ENCODE data around the gene BPI.
"Not testable (repeated sequence)": the region's sequence is repeated elsewhere in the genome, so short reads cannot be mapped to it uniquely, and the experiment has no call there.

The BPI gene

DNA sequence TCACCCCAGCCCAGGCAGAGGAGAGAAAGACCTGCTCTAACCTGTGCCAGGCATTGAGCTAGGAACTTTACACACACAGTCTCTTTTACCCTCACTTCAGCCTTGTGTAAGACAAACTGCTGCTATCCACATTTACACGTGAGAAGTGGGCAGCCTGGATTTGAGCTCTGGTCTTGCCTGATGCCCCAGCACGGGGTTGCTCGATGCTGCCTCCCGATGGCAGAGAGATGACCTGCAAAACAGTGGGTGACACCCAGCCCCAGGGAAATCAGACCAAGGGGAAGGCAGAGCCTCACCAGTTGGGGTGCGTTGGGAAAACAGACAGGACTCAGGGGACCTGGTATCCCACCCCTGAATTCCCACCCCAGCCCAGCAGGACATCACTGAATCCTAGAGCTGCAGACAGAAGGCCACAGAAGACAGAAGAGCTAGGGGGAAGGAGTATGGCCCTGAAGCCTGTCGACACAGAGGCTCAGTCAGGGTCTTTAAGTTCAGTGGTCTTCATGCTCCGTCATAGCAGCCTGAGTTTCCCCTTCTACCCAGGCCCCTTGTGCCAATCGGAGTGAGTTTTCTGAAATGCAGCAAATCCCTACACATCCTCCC lies 990 bp downstream of the BPI start:
- no peak for DNase-seq (ENCODE audit: low spot score)

DNA sequence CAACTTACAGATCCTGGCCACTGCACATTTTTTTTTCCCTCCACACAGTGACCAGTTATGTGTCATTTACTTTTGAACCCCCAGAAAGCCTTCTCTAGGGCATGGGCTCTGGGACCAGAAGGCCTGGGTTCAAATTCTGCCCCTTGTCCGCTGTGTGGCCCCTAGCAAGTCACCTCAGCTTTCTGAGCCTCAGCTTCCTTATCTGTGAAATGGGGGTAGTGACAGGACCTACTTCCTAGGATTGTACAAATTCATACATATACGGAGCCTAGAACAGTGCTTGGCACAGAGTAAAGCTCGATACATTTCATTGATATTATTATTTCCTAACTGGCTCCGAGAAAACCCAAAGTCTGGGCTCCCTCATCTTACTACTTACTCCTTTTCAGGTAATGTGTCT lies 1.6 kb downstream of the BPI start:
- no peak for DNase-seq (ENCODE audit: low spot score)

DNA sequence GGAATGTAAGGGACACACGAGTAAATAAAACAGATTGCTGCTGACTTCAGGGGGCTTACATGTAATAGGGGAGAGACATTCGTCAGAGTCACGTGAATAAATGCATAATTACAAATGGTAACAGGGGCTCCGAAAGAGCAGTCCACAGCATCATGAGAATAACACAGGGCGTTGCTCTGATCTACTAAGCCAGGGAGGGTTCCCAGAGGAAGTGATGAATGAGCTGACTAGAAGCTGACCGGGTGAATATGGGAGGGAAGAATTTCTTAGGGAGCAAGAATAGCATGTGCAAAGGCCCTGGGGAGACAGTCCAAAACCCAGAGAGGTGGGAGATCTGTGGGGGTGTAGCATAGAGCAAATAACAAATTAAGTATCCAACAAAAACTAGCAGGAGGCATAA lies 2.4 kb downstream of the BPI start:
- no peak for DNase-seq (ENCODE audit: low spot score)

DNA sequence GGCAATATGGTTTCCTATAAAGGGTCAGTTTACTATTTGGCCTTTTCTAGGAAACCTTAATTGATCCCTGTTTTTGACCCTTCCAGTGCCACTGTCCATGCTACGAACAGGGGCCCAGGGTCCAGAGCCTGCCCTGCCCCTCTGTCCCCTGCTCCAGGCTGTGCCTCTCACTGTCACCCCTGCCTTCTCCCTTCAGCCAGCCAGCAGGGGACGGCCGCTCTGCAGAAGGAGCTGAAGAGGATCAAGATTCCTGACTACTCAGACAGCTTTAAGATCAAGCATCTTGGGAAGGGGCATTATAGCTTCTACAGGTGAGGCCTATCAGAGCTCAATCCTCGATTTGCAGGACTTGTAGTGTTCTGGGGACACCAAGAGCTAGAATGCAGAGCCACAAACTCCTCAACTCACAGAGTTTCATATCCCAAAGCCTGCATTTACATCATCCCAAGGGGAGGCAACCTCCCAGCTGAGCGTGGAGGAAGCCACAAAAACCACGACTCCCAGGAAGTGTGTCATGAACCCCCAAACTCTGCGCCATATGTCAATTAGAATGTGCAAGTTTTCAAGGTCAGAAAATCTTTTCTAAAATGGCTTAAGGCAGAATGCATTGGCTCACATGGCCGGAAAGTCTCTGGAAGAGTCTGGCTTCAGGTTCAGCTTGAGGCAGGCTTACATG lies 3.6 kb downstream of the BPI start:
- DNase-seq (ENCODE audit: low spot score), result no peak

DNA sequence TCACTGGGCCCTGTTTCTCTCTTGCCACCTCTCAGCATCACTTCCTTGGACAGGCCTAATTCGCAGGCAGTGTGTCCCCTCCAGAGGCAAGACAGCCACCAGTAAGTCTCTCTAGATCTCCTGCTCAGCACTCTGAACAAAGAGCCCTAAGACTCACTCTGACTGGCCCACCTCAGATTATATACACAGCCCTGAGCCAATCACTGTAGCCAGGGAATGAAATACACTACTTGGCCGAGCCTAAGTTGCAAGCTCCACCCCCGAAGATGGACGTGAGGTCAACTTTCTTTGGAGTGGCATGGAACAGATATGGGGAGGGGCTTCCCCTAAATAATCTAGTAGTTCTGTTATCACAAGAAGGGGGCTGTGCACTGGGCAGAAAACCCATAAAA lies 4.1 kb downstream of the BPI start:
- DNase-seq (ENCODE audit: low spot score), result no peak

DNA sequence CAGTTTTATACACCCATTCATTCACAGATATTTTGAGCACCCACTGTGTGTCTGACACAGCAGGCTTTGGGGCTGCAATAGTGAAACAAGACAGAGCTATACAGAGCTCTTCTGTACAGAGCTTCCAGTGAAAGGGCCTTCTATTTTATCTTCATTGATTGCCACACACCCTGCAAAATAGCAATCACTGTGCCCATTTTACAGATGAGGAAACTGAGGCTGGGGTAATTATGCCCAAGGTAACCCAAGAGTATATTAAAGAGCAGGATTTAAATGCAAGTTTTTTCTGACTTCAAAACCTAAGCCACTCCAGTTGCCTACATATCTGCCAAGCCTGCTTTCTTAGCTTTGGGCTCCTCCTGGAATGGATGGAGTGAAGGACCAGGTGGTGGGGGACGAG lies 4.5 kb downstream of the BPI start:
- no peak for DNase-seq (ENCODE audit: low spot score)

DNA sequence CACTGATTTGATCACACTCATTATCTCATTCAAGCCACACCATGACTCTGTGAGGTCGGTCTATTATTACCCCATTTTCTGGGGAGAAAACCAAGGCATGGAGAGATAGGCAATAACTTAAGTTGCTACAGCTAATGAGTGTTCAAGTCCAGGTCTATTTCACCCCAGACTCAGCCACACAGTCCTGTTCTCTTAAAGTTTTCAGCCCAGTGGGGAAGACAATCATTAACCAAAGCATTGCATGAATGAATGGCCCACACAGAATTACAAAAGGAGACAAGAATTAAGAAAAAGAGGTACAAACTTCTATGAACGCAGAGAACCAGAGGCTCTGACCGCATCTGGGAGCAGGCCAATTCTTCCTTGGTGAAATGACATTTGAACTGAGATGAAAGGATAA lies 7.1 kb downstream of the BPI start:
- DNase-seq (ENCODE audit: low spot score), result no peak

DNA sequence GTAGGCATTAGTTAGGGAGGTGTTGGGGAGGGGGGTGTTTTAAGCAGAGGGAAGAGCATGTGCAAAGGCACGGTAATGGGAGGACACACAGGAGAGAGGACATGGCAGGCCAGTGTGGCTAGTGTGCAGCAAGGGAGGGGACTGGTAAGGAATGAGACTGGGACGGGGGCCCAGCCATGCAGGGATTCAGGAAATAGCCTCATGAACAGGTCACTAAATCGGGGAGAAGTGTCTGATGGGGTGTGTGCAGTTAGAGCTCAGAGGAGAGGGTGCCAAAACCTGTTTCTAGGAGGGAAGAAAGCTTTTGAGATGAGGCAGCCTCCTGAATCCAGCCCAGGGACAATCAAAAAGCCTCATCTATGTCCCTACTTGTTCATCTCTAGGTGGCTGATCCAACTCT lies 7.5 kb downstream of the BPI start:
- DNase-seq (ENCODE audit: low spot score), result no peak

DNA sequence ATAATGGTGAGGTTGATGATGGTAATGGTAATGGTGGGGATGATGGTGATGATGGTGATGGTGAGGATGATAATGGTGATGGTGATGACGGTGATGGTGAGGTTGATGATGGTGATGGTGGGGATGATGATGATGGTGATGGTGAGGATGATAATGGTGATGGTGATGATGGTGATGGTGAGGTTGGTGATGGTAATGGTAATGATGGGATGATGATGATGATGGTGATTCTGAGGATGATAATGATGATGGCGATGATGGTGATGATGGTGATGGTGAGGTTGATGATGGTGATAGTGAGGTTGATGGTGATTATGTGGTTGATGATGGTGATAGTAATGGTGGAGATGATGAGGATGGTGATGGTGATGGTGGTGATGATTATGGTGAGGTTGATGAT lies 9.7 kb downstream of the BPI start:
- no peak for DNase-seq (ENCODE audit: low spot score)

DNA sequence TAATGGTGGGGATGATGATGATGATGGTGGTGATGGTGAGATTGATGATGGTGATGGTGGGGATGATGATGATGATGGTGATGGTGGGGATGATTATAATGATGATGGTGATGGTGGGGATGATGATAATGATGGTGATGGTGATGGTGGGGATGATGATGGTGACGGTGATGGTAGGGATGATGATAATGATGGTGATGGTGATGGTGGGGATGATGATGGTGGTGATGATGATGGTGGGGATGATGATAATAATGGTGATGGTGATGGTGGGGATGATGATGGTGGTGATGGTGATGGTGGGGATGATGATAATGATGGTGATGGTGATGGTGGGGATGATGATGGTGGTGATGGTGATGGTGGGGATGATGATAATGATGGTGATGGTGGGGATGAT lies 10.4 kb downstream of the BPI start:
- not testable (repeated sequence) for DNase-seq (ENCODE audit: low spot score)

DNA sequence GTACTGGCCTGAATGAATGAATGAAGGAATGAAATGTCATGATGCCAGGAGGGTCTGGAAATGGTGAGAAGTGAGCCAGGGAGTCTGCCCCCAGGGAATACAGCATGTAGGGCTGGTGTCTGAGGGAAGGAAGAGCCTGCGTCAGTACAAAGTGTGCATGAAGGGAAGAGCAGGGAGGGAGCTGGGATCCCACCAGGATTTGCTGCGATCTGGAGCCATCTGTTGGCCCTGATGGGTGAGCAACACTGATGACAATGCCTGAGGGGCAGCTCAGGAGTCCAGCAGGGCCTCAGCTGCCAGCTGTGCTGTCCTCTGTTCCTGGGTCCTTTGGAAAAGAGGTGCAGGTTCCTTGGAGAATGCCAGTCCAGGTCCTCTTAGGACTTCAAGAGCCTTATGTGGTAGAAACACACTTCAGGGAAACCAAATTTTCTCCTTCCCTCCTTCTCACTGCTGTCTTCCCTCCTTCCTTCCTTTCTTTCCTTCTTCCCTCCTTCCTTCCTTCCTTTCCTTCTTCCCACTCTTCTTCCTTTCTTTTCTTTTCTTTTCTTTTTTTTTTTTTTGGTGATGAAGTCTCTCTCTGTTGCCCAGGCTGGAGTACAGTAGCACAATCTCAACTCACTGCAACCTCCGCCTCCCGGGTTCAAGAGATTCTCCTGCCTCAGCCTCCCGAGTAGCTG lies 11.5 kb downstream of the BPI start:
- peak; percentile 58 for DNase-seq (ENCODE audit: low spot score)

DNA sequence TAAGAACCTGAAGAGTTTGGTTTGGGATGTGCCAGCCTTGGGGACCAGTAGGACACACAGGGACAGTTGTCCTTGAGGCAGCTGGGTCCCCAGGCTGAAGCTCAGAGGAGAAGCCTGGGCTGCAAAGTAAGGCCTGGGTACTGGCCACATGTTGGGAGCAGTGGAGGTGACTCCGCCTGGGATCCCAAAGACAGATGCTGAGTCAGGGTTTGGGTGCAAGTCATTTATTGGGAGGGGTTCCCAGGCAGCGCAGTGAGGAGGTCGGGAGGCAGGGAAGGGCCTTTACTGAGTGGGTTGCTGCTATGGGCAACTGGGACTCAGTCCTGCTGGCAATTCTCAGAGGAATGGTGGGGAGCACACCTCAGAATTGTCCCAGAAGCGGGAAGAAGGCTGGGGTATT lies 12.4 kb downstream of the BPI start:
- no peak for DNase-seq (ENCODE audit: low spot score)

DNA sequence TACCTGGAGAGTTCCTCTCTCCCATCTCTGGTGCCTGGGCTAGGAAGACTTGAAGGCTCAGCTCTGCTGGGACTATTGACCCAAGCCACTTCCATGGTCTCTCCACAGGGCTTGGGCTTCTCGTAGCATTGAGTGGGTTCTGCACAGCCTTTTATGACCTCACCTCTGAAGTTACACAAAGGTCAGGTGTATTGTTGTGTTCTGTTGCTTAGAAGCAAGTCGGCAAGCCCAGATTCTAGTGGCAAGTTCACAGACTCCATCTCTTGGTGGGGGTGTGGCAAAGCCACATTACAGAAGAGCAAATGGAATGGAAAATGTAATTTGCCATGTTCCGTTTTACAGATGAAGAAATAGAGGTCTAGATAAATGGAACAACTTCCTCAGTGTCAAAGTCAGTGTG lies 13.5 kb downstream of the BPI start:
- no peak for DNase-seq (ENCODE audit: low spot score)

DNA sequence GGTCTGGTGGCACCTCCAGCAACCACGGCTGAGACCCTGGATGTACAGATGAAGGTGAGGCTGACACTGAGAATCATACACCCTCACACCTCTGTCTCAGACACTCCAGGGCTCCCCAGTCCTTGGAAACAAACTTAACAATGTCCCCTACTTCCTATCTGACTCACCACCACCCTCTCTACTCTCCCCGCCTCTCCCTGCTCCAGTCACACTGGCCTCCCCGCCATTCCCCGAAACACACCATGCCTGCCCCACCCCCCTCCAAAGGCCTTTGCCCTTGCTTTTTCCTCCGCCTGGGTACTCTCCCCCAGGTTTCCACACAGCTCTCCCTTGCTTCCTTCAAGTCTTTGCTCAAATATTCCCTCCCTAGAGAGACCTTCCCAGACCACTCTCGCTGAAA lies 16.3 kb downstream of the BPI start:
- DNase-seq (ENCODE audit: low spot score), result no peak

DNA sequence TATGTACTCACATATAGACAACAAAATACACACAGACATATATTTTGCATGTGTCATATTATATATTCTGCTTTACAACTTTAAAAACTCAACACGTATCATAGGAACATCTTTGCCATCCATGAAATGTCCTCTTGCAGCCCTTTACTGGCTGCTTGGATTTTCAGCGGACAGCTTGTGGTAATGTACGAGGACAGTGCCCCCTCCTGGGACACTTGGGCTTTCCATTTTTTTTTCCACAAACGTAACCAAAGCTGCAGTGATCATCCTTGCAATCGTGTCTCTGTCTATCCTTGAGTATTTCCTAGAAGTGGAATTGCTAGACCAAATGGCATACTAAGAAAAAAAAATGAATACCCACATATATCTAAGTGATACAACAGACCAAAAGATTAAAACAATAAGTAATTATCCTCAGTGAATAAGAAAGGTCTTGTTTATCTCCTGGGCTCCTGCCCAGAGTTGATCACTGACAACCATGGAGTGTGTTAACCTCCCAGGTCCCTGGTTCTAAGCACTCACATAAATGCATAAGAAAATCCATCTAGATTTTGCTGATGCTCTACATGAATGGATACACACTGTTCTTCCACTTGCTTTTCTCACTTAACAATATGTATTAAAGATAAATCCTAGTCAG lies 18.1 kb downstream of the BPI start:
- peak; percentile 85 for DNase-seq (ENCODE audit: low spot score)

DNA sequence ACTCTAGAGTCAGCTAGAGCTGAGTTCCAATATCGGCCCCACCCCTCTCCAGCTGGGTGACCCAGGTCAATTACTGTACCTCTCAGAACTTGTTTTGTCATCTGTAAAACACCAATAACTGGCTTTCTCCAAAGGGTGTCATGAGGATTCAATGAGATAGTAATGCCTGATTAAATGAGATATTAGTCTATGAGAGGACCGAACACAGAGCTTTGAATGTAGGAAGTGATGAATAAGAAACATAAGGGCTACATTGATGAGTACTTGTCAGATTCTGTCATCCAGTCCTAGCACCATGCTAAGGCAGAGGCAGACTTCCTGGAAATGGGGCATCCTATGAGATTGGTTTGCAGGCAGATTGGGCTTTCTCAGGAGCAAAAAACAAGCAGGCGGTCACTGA lies 20.2 kb downstream of the BPI start:
- DNase-seq (ENCODE audit: low spot score), result no peak

DNA sequence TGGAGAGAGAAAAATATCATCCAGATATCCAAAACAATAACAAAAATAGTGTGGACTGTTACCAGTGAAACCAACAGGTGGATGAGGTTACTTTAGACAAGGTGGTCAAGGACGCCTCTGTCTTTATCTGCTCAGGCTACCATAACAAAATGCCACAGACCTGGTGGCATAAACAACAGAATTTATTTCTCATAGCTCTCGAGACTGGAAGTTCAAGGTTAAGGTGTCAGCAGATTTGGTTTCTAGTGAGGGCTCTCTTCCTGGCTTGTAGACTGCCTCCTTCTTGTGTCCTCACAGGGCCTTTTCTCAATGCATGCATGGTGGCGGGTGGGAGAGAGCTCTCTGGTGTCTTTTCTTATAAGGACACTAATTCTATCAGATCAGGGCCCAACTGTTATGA lies 21.2 kb downstream of the BPI start:
- DNase-seq (ENCODE audit: low spot score), result no peak

DNA sequence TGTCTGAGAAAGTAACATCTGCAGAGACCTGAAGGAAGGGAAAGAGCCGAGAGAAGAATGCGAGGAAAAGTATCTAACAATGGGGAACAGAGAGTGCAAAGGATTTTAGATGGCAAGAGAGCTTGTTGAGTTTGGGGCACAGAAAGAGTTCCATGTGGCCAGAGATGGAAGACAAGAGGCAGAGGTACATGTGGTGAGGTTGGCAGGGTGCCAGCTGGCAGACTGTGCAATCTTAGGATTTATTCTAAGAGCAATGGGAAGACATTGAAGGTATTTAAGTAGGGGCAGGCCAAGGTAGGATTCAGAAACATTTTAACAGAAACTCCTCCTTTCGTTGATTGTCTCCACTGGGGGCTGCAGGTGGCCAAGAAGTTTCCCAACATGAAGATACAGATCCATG lies 21.9 kb downstream of the BPI start:
- DNase-seq (ENCODE audit: low spot score), result no peak

DNA sequence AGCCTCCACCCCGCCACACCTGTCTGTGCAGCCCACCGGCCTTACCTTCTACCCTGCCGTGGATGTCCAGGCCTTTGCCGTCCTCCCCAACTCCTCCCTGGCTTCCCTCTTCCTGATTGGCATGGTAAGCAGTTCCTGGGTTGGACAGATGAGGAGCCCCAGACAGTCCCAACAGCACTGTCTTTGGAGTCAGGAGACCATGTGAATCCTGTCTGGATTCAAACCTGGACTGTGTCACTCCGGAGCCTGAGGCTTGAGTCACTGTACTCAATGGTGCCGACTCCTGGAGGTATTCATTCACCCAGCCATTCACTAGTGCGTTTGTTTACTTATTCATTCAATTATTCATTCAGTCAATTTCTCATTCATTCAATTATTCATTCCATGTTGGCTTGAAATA lies 22.4 kb downstream of the BPI start:
- DNase-seq (ENCODE audit: low spot score), result no peak

DNA sequence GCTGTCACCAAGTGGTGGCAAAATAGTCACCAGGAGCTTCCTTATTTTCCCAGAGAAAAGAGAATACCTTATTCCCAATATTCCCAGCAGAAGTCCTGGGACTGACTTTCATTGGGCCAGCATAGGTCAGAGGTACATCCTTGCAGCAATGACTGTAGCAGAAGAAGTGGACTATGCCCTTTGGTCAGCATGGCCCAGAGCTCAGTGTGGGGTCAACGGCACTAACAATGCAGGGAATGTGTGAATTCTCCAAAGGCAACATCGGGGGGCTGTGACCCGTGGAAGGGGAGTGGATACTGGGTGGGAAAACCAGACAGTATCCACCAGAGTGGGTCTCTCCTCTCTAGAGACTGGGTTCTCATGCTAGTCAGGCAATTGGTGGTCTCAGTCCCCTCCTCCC lies 26.7 kb downstream of the BPI start:
- DNase-seq (ENCODE audit: low spot score), result no peak

DNA sequence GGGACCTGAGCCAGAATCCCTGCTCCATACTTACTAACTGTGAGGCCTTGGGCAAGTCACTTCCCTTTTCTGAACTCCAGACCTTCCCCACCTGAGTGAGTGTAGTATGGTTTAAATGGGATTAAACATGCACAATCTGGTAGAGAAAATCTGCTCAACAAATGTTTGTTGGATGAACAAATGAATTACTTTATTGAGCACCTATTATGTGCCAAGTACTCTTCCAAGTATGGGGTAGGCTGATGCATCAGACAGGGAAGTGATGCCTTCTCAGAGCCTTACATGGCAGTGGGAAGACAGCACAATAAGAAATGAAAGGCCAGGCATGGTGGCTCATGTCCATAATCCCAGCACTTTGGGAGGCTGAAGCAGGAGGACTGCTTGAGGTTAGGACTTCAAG lies 27.3 kb downstream of the BPI start:
- DNase-seq (ENCODE audit: low spot score), result no peak

DNA sequence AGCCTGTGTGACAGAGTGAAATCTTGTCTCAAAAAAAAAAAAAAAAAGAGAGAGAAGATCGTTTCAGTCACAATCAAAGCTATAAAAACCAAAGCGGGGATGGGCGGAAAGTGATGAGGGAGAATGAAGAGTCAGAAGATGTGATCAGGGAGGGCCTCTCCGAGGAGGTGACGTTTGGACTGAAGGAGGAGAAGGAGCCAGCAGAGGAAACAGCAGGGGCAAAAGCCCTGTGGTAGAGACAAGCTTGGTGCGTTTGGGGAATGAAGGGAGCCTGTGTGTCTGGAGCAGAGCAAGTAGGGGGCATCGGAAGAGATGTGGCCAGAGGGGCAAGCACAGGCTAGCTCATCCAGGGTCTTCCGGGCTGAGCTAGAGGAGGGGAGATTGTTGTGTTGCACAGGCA lies 27.9 kb downstream of the BPI start:
- no peak for DNase-seq (ENCODE audit: low spot score)

DNA sequence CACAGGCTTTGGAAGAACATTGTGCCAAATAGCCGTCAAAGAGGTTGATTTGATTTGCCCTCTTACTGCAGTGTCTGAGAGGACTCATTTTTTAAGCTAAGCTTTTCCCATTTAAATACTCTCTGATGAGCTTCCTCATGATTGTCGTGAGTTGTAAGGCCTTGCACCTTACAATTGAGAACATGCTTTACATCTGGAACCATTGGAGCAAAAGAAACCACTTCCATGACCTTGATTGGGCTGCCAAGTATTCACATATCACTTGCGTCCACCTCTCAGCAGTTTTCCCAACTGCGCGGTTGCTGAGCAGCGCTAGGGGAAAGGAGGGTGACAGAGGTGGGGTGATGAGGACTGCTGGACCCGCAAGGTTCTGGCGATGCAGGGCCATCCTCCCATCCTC lies 30.1 kb downstream of the BPI start:
- DNase-seq (ENCODE audit: low spot score), result no peak
